GM18505 (cell line): ENCODE measurements around the gene NMRAL1.

Experiments
- ATAC-seq: cut with Tn5 transposase; IDR thresholded peaks from one replicate; pipeline ENCODE4 v1.9.1; 2021; ENCODE audit not compliant: unreplicated experiment
- POLR2A ChIP-seq: IDR thresholded peaks from 4 replicates; pipeline ENCODE4 v1.6.1; 2011; ENCODE audit warnings: borderline replicate concordance; ENCODE audit not compliant: insufficient read depth, insufficient read length; ENCODE audit errors: extremely low read depth

The NMRAL1 gene

DNA sequence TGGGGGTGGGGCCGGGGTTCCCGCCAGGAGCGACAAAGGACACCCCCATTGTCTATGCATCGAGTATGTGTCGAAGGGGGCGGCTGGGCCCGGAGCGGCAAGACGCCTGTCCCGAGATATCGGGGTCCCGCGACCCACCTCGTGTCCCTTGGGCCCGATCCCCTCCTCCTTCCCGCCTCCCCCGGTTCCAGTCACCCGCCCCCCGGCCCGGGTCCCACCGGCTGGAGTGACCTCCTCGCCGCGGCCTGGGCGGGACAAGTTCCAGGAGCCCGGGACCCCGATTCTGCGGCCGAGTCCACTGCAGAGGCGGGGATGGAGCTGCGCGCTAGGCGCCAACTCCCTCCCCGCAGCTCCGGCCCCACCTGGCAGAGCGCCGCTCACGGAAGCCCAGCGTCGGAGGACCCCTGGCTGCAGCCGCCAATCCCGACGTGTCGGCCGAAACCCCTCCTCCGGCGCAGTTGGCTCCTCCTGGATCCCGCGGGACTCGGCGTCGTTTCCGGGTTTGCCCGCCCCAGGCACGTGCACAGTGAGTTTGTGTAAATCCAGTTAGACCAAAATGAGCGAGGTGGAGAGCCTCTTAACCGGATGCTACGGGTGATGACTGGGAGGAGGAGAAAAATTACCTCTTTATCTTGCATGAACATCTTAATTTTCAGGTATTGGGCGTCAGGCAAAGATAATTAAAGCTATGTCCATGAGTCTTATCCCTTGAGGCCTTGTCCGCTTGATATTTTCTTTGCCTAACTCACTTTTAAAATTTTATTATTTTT is at the start of gene NMRAL1:
Gene NMRAL1 (minus strand): TSS at position 434 of the 770 bp plus-strand sequence. CDS start 493 bp downstream, outside the sequence.
- TF ChIP-seq POLR2A = peak; percentile 79
- peak; percentile 50 for ATAC-seq

DNA sequence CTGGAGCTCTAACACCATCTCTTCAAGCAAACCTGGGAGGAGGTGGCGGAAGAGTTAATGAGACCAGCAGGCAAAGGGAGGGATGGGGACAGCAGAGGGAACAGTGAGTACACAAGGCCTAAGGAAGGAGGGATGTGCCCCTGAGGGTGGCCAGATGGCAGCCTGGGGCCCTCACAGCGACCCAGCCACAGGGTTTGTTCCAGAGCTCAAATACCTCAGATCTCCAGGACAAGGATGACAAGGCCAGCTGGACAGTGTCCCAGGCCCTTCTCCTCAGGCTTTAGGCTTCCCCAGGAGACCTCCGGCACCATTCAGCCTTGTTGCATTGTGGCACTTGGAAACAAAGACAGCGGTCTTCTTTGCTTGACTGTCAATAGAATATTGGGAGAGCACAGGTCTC is 49.3 kb upstream of the NMRAL1 start:
- no peak for TF ChIP-seq POLR2A
- no peak for ATAC-seq

DNA sequence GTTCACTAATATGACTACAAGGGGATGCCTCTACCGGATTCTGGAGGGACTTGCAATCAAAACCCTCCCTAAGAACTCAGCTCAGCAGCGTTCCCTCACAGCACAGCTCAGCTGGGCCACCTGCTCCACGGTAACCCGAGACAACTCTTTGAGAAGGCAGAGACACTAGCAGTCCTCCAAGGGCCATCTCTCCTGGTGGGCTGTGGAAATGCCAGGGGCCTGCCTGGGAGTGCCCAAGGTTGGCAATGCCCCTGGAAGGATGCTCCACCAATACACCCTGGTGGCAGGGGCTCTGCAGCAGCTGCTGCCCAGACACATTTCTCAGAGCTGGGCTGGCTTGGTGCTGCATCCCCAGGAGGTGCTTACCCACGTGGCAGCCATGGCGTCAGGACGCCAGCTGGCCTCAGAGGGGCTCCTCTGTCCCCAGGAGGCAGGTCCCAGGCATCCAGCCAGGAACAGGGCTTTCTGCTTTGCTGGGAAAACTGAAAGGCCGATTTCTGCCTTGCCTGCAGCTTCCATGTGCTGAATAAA is 47.7 kb upstream of the NMRAL1 start:
- ATAC-seq = no peak
- TF ChIP-seq POLR2A = no peak

DNA sequence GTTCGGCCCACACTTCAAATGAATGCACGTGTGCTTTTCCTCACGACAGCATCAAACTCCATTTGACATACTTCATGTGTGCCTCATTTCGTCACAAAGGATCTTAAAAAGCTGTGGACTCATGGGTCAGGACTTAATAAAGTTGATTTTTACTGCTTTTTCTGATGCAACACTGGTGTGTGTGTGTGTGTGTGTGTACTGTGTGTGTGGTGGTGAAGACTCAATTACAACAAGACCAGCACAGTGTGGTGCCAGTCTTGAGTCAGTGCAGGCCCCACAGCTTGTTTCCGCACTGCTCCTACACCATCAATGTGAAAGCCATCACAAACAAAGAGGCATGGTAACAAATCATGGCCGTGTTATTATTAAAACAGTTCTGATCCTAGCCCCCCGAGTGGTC is 46.5 kb upstream of the NMRAL1 start:
- no peak for ATAC-seq
- no peak for TF ChIP-seq POLR2A

DNA sequence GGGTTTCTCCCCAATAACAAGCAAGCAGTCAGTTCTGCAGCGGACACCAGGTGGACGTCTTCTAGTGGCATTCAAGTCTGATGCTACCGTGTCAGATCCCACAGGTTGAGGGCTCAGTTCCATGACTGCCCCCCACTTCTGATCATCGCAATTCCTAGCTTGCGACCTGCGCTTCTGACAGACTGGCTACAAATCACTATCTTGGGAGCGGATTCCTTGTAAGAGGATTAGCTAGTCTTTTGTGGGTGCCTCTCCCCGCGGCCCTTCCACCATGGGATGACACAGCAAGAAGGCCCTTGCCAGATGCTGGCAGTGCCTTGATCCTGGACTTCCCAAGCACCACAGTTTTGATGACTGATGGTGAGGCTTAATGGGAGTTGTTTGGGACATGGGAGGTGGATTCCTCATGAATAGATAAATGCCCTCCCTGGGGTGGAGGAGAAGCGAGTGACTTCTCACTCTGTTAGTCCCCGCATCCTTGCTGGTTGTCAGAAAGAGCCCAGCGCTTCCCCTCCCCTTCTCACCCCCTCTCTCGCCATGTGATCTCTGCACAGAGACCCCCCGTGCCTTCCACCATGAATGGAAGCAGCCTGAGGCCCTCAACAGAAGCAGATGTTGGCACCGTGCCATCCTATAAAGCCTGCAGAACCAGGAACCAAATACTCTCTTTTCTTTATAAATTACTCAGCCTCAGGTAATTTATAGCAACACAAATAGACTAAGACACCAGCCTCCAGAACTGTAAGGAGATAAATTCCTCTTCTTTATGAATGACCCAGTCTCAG is 45.0 kb upstream of the NMRAL1 start:
- TF ChIP-seq POLR2A = no peak
- no peak for ATAC-seq

DNA sequence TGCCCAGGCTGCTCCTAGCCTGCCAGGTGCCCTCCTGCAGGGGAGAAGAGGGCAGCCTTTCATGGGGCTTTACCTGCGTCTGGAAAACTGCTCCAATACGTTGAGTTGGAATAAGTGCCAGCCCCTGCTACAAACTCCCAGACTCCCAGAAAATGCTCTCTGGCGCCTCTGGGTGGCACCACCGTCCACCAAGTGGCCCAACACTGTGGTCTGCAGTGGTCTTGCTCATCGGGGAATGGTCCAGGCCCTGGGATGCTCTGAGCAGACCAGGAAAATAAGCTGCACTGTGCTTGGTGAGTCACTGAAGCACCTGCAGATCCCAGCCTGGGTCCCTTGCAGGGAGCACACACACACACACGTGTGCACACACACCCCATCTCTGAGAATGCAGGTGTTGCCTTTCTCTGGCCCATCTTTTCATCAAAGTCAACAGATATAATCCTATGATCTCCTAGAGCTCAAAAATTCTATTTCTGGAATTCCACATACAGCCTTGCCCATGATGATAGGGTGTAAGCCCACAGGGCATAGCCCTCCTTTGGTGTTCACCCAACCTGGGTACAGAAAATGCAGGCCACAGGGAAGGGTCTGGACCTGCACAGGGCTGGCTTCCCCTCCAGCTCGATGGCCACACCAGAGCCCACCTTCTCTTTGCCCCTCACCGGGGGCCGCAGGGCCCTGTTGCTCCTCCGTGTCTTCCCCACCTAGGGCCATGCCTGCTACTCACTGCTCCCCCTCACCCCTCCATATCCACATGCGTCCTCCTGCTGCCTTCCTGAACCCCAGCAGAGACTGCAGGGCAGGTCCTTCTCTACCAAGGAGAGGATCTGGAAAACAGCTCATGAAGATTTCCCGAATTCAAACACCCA is 43.6 kb upstream of the NMRAL1 start:
- ATAC-seq = no peak
- TF ChIP-seq POLR2A = no peak

DNA sequence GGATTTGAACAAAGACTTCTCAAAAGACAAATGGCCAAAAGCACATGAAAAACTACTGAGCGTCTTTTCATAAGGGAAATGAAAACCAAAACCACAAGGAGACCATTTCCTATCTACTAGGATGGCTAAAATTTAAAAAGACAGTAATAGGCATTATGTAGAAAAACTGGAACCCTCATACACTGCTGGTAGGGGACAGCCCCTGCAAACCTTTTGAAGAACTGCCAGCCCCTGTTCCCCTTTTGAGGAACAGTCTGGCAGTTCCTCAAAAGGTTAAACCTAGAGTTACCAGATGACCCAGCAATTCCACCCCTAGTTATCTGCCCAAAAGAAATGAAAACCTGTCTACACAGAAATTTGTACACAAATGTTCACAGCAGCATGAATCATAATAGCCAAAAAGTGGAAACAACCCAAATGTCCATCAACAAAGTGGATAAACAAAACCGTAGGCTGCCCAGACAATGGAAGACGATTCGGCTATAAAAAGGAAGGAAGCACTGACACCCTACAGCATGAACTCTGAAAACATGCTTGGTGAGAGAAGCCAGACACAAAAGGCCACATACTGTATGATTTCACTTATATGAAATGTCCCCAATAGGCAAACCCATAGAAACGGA is 41.3 kb upstream of the NMRAL1 start:
- peak; percentile 61 for ATAC-seq
- TF ChIP-seq POLR2A = no peak

DNA sequence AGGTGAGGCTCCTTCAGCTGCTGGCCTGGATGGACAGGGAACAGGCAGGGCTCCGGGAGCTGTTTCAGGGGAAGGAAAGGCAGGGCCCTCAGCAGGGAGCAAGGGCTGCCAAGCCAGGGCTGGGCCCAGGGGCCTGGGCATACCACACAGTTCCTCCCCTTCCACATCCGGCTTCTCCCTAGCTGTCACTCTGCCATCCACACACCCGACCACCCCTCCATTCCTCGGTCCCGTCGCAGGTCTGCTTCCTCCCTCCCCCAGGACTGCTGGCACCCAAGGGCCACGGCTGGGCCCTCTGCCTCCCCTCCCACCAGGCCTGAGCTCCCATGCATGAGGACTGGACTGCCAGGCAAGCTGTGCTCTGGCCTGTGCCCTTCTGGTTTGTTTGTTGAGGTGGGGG is 40.2 kb upstream of the NMRAL1 start:
- no peak for TF ChIP-seq POLR2A
- ATAC-seq = no peak

DNA sequence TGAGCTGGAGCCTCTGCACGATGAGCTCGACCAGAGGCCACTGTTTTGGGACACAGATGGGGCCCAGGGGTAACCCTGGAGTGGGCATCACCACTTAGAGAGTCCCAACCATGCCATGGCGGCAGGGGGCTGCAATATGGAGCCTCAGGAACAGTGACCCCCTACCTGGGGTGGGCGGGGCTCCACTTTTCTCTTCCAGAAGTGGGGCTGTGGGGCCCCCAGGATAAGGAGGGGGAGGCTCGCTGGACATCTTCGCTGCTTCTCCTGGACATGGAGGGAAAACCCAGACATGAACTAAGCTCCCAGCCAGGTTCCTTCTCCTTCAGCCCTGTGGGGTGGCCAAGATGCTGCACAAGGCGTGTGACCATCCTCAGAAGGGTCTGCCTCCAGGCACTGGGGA is 39.5 kb upstream of the NMRAL1 start:
- no peak for TF ChIP-seq POLR2A
- no peak for ATAC-seq

DNA sequence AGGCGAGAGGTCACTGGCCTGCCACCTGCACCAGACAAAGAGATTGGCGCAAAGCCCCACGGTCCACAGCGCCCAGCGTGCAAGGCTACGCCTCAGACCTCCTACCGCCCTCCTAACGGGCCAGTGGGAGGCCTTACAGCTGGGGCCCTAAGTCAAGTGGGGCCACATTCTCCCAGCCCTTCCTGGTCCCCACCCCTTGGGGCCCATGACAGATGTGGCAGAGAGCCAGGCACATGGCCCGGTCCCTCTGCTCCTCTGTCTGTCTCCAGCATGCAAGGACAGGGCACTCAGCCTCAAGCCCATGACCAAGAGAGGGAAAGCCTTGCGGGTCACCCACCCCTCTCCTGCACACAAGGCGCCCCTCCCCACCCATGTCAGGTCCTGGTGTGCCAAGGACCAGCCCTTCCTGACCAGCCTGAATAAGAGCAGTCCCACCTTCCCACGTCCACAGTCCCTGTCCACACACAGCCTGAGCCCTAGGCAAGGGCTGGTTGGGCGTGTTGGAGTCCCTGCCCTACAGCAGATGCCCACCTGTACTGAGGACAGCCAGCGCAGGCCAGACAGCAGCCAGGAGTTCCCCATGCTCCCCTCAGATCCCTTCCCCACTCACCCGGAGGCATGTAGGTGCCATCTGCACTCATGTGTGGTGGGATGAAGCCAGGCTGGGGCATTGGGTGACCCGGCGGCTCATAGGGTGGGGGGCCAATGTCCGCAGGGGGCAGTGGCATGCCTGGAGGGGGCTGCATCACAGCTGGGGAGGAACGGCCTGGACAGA is 38.8 kb upstream of the NMRAL1 start:
- ATAC-seq = no peak
- no peak for TF ChIP-seq POLR2A

DNA sequence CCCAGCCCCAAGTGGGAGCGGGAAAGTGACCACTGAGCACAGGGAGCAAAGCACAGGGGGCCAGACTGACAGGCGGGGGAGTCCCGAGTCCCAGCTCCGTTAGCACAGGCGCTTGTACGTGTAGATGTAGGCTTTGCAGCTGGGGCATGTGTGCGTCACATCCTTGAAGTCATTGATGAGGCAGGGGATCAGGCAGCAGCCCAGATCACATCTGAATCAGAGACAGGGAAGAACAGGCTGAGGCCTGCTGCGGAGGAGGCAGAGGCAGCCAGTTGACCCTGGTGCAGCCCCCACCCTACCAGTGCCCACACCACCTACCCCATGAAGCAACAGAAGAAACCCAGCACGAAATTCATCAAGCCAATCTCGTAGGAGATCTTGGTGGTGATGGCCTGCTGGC is 38.0 kb upstream of the NMRAL1 start:
- no peak for TF ChIP-seq POLR2A
- ATAC-seq = no peak
